ENCODE data around the gene RLN3. TPM values are rescaled to one million over a fixed set of nuclear protein-coding genes. Genes with fewer than 3 reads are reported as not detected.

RLN3 gene
- total RNA-seq (ENCODE audit: low replicate concordance), result not detected in 2 replicates
- long read RNA-seq, result 0 reads

GRCh38 chr19:14027856-14028450 is at the start of gene RLN3:
Gene RLN3, plus strand, starts transcription at chr19:14028148. Its CDS starts 57 bp downstream, at chr19:14028205.
- Mint-ChIP-seq H3K4me3 (peak within 1 kb of the TSS; percentile 27), H3K36me3 (no peaks in the 10 kb centered on the region), H3K27me3 (peaks cover 23% of the 10 kb centered on the region), H3K4me1 (ENCODE audit: unreplicated experiment) (peaks cover 6% of the 10 kb centered on the region), H3K9me3 (no peaks in the 10 kb centered on the region), H3K27ac (no peak within 1 kb of the TSS)
- TF ChIP-seq CTCF (conservative IDR thresholded peaks at IDR 0.05), result no peak
- DNase-seq (ENCODE audit: extremely low spot score, unreplicated experiment), result no peak

- no peak overlapping the region for H3K27ac Mint-ChIP-seq
- no peaks in the 10 kb centered on the region for H3K27me3 Mint-ChIP-seq
- peak overlapping the region; percentile 54 for H3K4me3 Mint-ChIP-seq
- peaks cover 12% of the 10 kb centered on the region for H3K36me3 Mint-ChIP-seq
- DNase-seq (ENCODE audit: extremely low spot score, unreplicated experiment), result peak; percentile 87
- TF ChIP-seq CTCF (conservative IDR thresholded peaks at IDR 0.05), result no peak
- H3K4me1 Mint-ChIP-seq (ENCODE audit: unreplicated experiment), result peaks cover 7% of the 10 kb centered on the region
- no peaks in the 10 kb centered on the region for H3K9me3 Mint-ChIP-seq
Measured at GRCh38 chr19:13978351-13979243, 49.4 kb upstream of the RLN3 start.

- no peak overlapping the region for H3K27ac Mint-ChIP-seq
- H3K4me1 Mint-ChIP-seq (ENCODE audit: unreplicated experiment), result peaks cover 3% of the 10 kb centered on the region
- H3K4me3 Mint-ChIP-seq, result peak overlapping the region; percentile 70
- H3K9me3 Mint-ChIP-seq, result no peaks in the 10 kb centered on the region
- DNase-seq (ENCODE audit: extremely low spot score, unreplicated experiment), result no peak
- no peak for TF ChIP-seq CTCF (conservative IDR thresholded peaks at IDR 0.05)
- H3K36me3 Mint-ChIP-seq, result peaks cover 8% of the 10 kb centered on the region
- H3K27me3 Mint-ChIP-seq, result no peaks in the 10 kb centered on the region
Measured at GRCh38 chr19:13979244-13979615, 48.7 kb upstream of the RLN3 start.

GRCh38 chr19:13979686-13980085 is 48.3 kb upstream of the RLN3 start:
- DNase-seq (ENCODE audit: extremely low spot score, unreplicated experiment), result no peak
- H3K4me3 Mint-ChIP-seq, result peak overlapping the region; percentile 70
- H3K27ac Mint-ChIP-seq, result no peak overlapping the region
- H3K9me3 Mint-ChIP-seq, result no peaks in the 10 kb centered on the region
- H3K4me1 Mint-ChIP-seq (ENCODE audit: unreplicated experiment), result no peaks in the 10 kb centered on the region
- H3K27me3 Mint-ChIP-seq, result no peaks in the 10 kb centered on the region
- no peak for TF ChIP-seq CTCF (conservative IDR thresholded peaks at IDR 0.05)
- peaks cover 4% of the 10 kb centered on the region for H3K36me3 Mint-ChIP-seq

- Mint-ChIP-seq H3K4me3 (no peak overlapping the region), H3K9me3 (no peaks in the 10 kb centered on the region), H3K4me1 (ENCODE audit: unreplicated experiment) (peaks cover 2% of the 10 kb centered on the region), H3K27ac (no peak overlapping the region), H3K36me3 (peaks cover 4% of the 10 kb centered on the region), H3K27me3 (no peaks in the 10 kb centered on the region)
- no peak for TF ChIP-seq CTCF (conservative IDR thresholded peaks at IDR 0.05)
- DNase-seq (ENCODE audit: extremely low spot score, unreplicated experiment), result no peak
Measured at GRCh38 chr19:13980340-13980739, 47.6 kb upstream of the RLN3 start.
